HEK293 (cell line): ENCODE results near the gene STK35.

Experiments used
- CTCF ChIA-PET: fragments of 350-600 bp; formaldehyde crosslinking; extraction: SDS; loops from one replicate; lab custom pipeline; 2021; ENCODE audit warnings: antibody characterized with exemption; lab: Yijun Ruan, JAX
- POLR2A ChIA-PET: fragments of 300-600 bp; formaldehyde crosslinking; extraction: SDS; loops from one replicate; lab custom pipeline; 2020; ENCODE audit warnings: antibody characterized with exemption, inconsistent platforms; lab: Yijun Ruan, JAX
- H3K27ac ChIP-seq: fragments of 200-500 bp; sonication (Bioruptor generic); 2 replicates; pipeline ENCODE4 v1.5.1; 2014; ENCODE audit warnings: low read depth, low read length, control low read depth, inconsistent platforms; ENCODE audit errors: extremely low read depth
- H3K36me3 ChIP-seq, 2 experiments: fragments of 200-500 bp in 1 of 2; sonication (Bioruptor generic) in 1 of 2; 1 replicate in 1 of 2; 2 replicates in 1 of 2; pipeline ENCODE4 v1.5.1; 2014 to 2017; ENCODE audit warnings: inconsistent platforms in 2 of 2, low read length in 2 of 2; ENCODE audit not compliant: control insufficient read depth in 2 of 2, insufficient read depth in 1 of 2
- H3K4me1 ChIP-seq: fragments of 200-500 bp; sonication (Bioruptor generic); 2 replicates; pipeline ENCODE4 v1.5.1; 2014; ENCODE audit warnings: mild to moderate bottlenecking, low read length, inconsistent platforms; ENCODE audit not compliant: control insufficient read depth, insufficient read depth
- H3K4me3 ChIP-seq: 2 replicates; pipeline ENCODE4 v1.5.1; 2011; ENCODE audit warnings: low read depth, mild to moderate bottlenecking, control low read depth, low read length, moderate library complexity
- H3K9me3 ChIP-seq: fragments of 200-500 bp; sonication (Bioruptor generic); 2 replicates; pipeline ENCODE4 v1.5.1; 2014; ENCODE audit warnings: low read depth, low read length, inconsistent platforms; ENCODE audit not compliant: control insufficient read depth, insufficient read depth
- AEBP2 ChIP-seq: fragments of 450-650 bp; formaldehyde crosslinking; IDR thresholded peaks from 2 replicates; pipeline ENCODE4 v1.5.1; 2016; ENCODE audit warnings: missing biosample characterization, missing genetic modification characterization, borderline replicate concordance
- ATF2 ChIP-seq: fragments of 450-650 bp; formaldehyde crosslinking; IDR thresholded peaks from 2 replicates; pipeline ENCODE4 v1.5.1; 2016; ENCODE audit warnings: missing biosample characterization, missing genetic modification characterization, low read depth
- FEZF1 ChIP-seq: fragments of 450-650 bp; formaldehyde crosslinking; IDR thresholded peaks from 2 replicates; pipeline ENCODE4 v1.5.1; 2016; ENCODE audit warnings: missing biosample characterization, missing genetic modification characterization
- IKZF3 ChIP-seq: fragments of 450-650 bp; IDR thresholded peaks from 2 replicates; pipeline ENCODE4 v1.5.0; 2018; ENCODE audit warnings: missing biosample characterization, mild to moderate bottlenecking, missing genetic modification characterization, moderate library complexity
- KLF9 ChIP-seq: fragments of 450-650 bp; formaldehyde crosslinking; IDR thresholded peaks from 2 replicates; pipeline ENCODE4 v1.5.1; 2016; ENCODE audit warnings: missing biosample characterization, missing genetic modification characterization, low read depth
- PATZ1 ChIP-seq: fragments of 450-650 bp; formaldehyde crosslinking; IDR thresholded peaks from 2 replicates; pipeline ENCODE4 v1.5.1; 2016; ENCODE audit warnings: missing biosample characterization, missing genetic modification characterization
- RBAK ChIP-seq: fragments of 450-650 bp; formaldehyde crosslinking; IDR thresholded peaks from 2 replicates; pipeline ENCODE4 v1.5.1; 2016; ENCODE audit warnings: missing biosample characterization, missing genetic modification characterization
- SP3 ChIP-seq: fragments of 450-650 bp; formaldehyde crosslinking; IDR thresholded peaks from 2 replicates; pipeline ENCODE4 v1.5.1; 2016; ENCODE audit warnings: missing biosample characterization, missing genetic modification characterization
- ZBTB44 ChIP-seq: fragments of 450-650 bp; IDR thresholded peaks from 2 replicates; pipeline ENCODE4 v1.5.1; 2018; ENCODE audit warnings: missing biosample characterization, mild to moderate bottlenecking, missing genetic modification characterization
- ZBTB6 ChIP-seq: fragments of 450-650 bp; formaldehyde crosslinking; IDR thresholded peaks from 2 replicates; pipeline ENCODE4 v1.5.1; 2017; ENCODE audit warnings: missing biosample characterization, missing genetic modification characterization
- ZNF223 ChIP-seq: fragments of 450-650 bp; formaldehyde crosslinking; IDR thresholded peaks from 2 replicates; pipeline ENCODE4 v1.5.1; 2016; ENCODE audit warnings: missing biosample characterization, missing genetic modification characterization
- ZNF623 ChIP-seq: fragments of 450-650 bp; formaldehyde crosslinking; IDR thresholded peaks from 2 replicates; pipeline ENCODE4 v1.5.1; 2016; ENCODE audit warnings: missing biosample characterization, missing genetic modification characterization
- ZNF664 ChIP-seq: fragments of 450-650 bp; formaldehyde crosslinking; IDR thresholded peaks from 2 replicates; pipeline ENCODE4 v1.5.1; 2016; ENCODE audit warnings: missing biosample characterization, missing genetic modification characterization
- ZNF677 ChIP-seq: fragments of 450-650 bp; IDR thresholded peaks from 2 replicates; pipeline ENCODE4 v1.5.0; 2018; ENCODE audit warnings: missing biosample characterization, mild to moderate bottlenecking, missing genetic modification characterization, moderate library complexity
- ZNF747 ChIP-seq: fragments of 450-650 bp; formaldehyde crosslinking; IDR thresholded peaks from 2 replicates; pipeline ENCODE4 v1.5.1; 2016; ENCODE audit warnings: missing biosample characterization, missing genetic modification characterization
- ZSCAN23 ChIP-seq: fragments of 450-650 bp; formaldehyde crosslinking; IDR thresholded peaks from 2 replicates; pipeline ENCODE4 v1.5.1; 2016; ENCODE audit warnings: missing biosample characterization, missing genetic modification characterization

STK35 gene

GRCh38 chr20:2153326-2153725, 51.7 kb downstream of the STK35 start:
- Histone ChIP-seq H3K4me1 (no peaks in the 10 kb centered on the region), H3K36me3 (no peaks in the 10 kb centered on the region), H3K27ac (no peak overlapping the region), H3K9me3 (no peaks in the 10 kb centered on the region), H3K4me3 (no peak overlapping the region)
- TF ChIP-seq SP3 (tag by site-specific recombination) (no peak), FEZF1 (tag by site-specific recombination) (no peak), ZSCAN23 (tag by site-specific recombination) (no peak), ZBTB6 (tag by site-specific recombination) (no peak), ZBTB44 (tag by site-specific recombination) (no peak)
- POLR2A ChIA-PET = interaction anchor here (1.4 kb wide), 1 partner anchor 45 kb away, joined by 3 read pairs; no protein-coding TSS in a partner anchor
- CTCF ChIA-PET = interaction anchor here (0.5 to 3.1 kb wide), 2 partner anchors 20 to 388 kb away, joined by 4 to 14 read pairs; no protein-coding TSS in a partner anchor

GRCh38 chr20:2156224-2156623, 54.6 kb downstream of the STK35 start:
- POLR2A ChIA-PET = no interaction called here
- no peak overlapping the region for H3K27ac ChIP-seq
- no peak overlapping the region for H3K4me3 ChIP-seq
- TF ChIP-seq ATF2 (peak; percentile 82), ZNF747 (tag by site-specific recombination) (no peak)
- CTCF ChIA-PET = interaction anchor here (0.9 to 1.0 kb wide), 2 partner anchors 11 to 16 kb away, joined by 3 to 4 read pairs; no protein-coding TSS in a partner anchor
- no peaks in the 10 kb centered on the region for H3K9me3 ChIP-seq
- no peaks in the 10 kb centered on the region for H3K36me3 ChIP-seq
- H3K4me1 ChIP-seq = no peaks in the 10 kb centered on the region

- H3K4me1 ChIP-seq = no peaks in the 10 kb centered on the region
- no peak for TF ChIP-seq ZNF664 (tag by site-specific recombination)
- no peak for TF ChIP-seq AEBP2 (tag by site-specific recombination)
- TF ChIP-seq ZNF623 (tag by site-specific recombination) = no peak
- no peak for TF ChIP-seq ZNF223 (tag by site-specific recombination)
- no peak for TF ChIP-seq ZNF677
- no peak for TF ChIP-seq RBAK (tag by site-specific recombination)
- TF ChIP-seq KLF9 (tag by site-specific recombination) = no peak
- no peak for TF ChIP-seq PATZ1 (tag by site-specific recombination)
- TF ChIP-seq IKZF3 = no peak
- H3K9me3 ChIP-seq = no peaks in the 10 kb centered on the region
- CTCF ChIA-PET = interaction anchor here (0.6 to 1.4 kb wide), 5 partner anchors 16 to 595 kb away, joined by 3 to 6 read pairs (median 3); no protein-coding TSS in a partner anchor
- H3K4me3 ChIP-seq = no peak overlapping the region
- POLR2A ChIA-PET = no interaction called here
- no peak overlapping the region for H3K27ac ChIP-seq
- H3K36me3 ChIP-seq = no peaks in the 10 kb centered on the region
Measured at GRCh38 chr20:2156666-2157624, 55.3 kb downstream of the STK35 start.
